Naive thymus-derived CD4-positive, alpha-beta T cell (primary cell): Measurements from ENCODE around the gene PRPF4. TPM values are rescaled to one million over a fixed set of nuclear protein-coding genes. Genes with fewer than 3 reads are reported as not detected.

Experiments
- ATAC-seq: fragments of 150-1000 bp; cut with Tn5 transposase; 2 replicates; pipeline ENCODE4 v1.10.0; 2021; ENCODE audit warnings: mild to moderate bottlenecking, moderate library complexity
- CTCF ChIA-PET: fragments of 350-600 bp; sonication (Branson Sonifier 250); formaldehyde crosslinking; loops from one replicate; lab custom pipeline; 2021; ENCODE audit warnings: antibody characterized with exemption; lab: Charles Lee
- POLR2A ChIA-PET: fragments of 350-600 bp; sonication (Branson Sonifier 250); formaldehyde crosslinking; loops from one replicate; lab custom pipeline; 2021; ENCODE audit warnings: antibody characterized with exemption, inconsistent platforms; lab: Charles Lee
- DNase-seq, 9 donors: peaks; one replicate each; pipeline versions ENCODE4 v3.0.0 to v3.0.0-alpha.2; 2020 to 2022; ENCODE audit warnings: mixed read lengths in 1 of 9
- H3K27ac ChIP-seq: one replicate; pipeline ENCODE4 v1.7.0; 2013; ENCODE audit warnings: mild to moderate bottlenecking, low read depth, low read length, moderate library complexity
- H3K27me3 ChIP-seq, 2 donors: one replicate each; pipeline ENCODE4 v1.7.0; 2013; ENCODE audit warnings: low read length in 2 of 2, mild to moderate bottlenecking in 2 of 2, moderate library complexity in 2 of 2; ENCODE audit not compliant: control insufficient read depth in 2 of 2, insufficient read depth in 2 of 2
- H3K36me3 ChIP-seq, 3 experiments: 1 replicate in 2 of 3; 2 replicates in 1 of 3; pipeline ENCODE4 v1.7.0; 2013; ENCODE audit warnings: low read length in 3 of 3, mild to moderate bottlenecking in 3 of 3, moderate library complexity in 1 of 3; ENCODE audit not compliant: insufficient read depth in 3 of 3, control insufficient read depth in 2 of 3
- H3K4me1 ChIP-seq, 2 donors: one replicate each; pipeline ENCODE4 v1.7.0; 2013; ENCODE audit warnings: low read length in 2 of 2, mild to moderate bottlenecking in 2 of 2, moderate library complexity in 1 of 2; ENCODE audit not compliant: control insufficient read depth in 2 of 2, insufficient read depth in 2 of 2
- H3K4me3 ChIP-seq: 2 replicates; pipeline ENCODE4 v1.7.0; 2013; ENCODE audit warnings: mild to moderate bottlenecking, low read length
- H3K9me3 ChIP-seq, 3 experiments: 1 replicate in 2 of 3; 2 replicates in 1 of 3; pipeline ENCODE4 v1.7.0; 2013; ENCODE audit warnings: low read length in 3 of 3; ENCODE audit not compliant: control insufficient read depth in 2 of 3
- H3K27ac Mint-ChIP-seq, 9 donors: one replicate each; pipeline ENCODE4 v1.8.0; 2020 to 2022; ENCODE audit warnings: mixed read lengths in 9 of 9, mild to moderate bottlenecking in 8 of 9, moderate library complexity in 5 of 9, inconsistent platforms in 2 of 9
- H3K27me3 Mint-ChIP-seq, 5 donors: one replicate each; pipeline ENCODE4 v1.8.0; 2021 to 2022; ENCODE audit warnings: mixed read lengths in 5 of 5, mild to moderate bottlenecking in 1 of 5
- H3K36me3 Mint-ChIP-seq, 5 donors: one replicate each; pipeline ENCODE4 v1.8.0; 2020 to 2022; ENCODE audit warnings: mixed read lengths in 5 of 5, mild to moderate bottlenecking in 3 of 5, inconsistent platforms in 1 of 5
- H3K4me1 Mint-ChIP-seq, 7 donors: one replicate each; pipeline ENCODE4 v1.8.0; 2020 to 2022; ENCODE audit warnings: mixed read lengths in 7 of 7, mild to moderate bottlenecking in 3 of 7, inconsistent platforms in 1 of 7
- H3K4me3 Mint-ChIP-seq, 10 donors: one replicate each; pipeline ENCODE4 v1.8.0; 2020 to 2022; ENCODE audit warnings: mild to moderate bottlenecking in 10 of 10, mixed read lengths in 10 of 10, moderate library complexity in 6 of 10, inconsistent platforms in 2 of 10
- H3K9me3 Mint-ChIP-seq, 11 donors: one replicate each; pipeline ENCODE4 v1.8.0; 2020 to 2022; ENCODE audit warnings: mixed read lengths in 11 of 11, mild to moderate bottlenecking in 4 of 11, inconsistent platforms in 1 of 11, moderate library complexity in 1 of 11
- intact Hi-C, 2 donors: fragments of 100-400 bp; cut with micrococcal nuclease; formaldehyde crosslinking; loops; one replicate each; pipeline ENCODE4 v1.15.1; 2023
- polyA plus RNA-seq, 2 donors: library from polyadenylated mRNA; unstranded; fragments of 300-500 nt; fragmentation: Illumina TruSeq; gene quantifications; one replicate each; pipeline ENCODE4 v1.2.3, GENCODE V29; 2021
- total RNA-seq, 6 experiments: library from RNA in 5 of 6; stranded (reverse) in 5 of 6; gene quantifications; 1 replicate in 5 of 6; 2 replicates in 1 of 6; pipeline ENCODE4 v1.2.3 and lab custom pipeline; 2021 to 2026

PRPF4 gene
- total and polyA plus RNA-seq, 7 experiments from 2014 or later = 17.4 to 36.9 (median 22.0) TPM

GRCh38 chr9:113237026-113237425 is 38.4 kb upstream of the PRPF4 start:
- no peak overlapping the region for H3K4me3 ChIP-seq
- no peak overlapping the region for H3K27ac Mint-ChIP-seq
- H3K27me3 ChIP-seq = no peaks in the 10 kb centered on the region
- no peaks in the 10 kb centered on the region for H3K36me3 ChIP-seq
- H3K27ac ChIP-seq = no peak overlapping the region
- peaks cover 8 to 32% (median 18%) of the 10 kb centered on the region in 7 donors for H3K4me1 Mint-ChIP-seq
- POLR2A ChIA-PET = no interaction called here
- peaks cover 9 to 13% of the 10 kb centered on the region in 2 donors for H3K4me1 ChIP-seq
- intact Hi-C loops = no loop called here
- no peaks in the 10 kb centered on the region for H3K9me3 Mint-ChIP-seq
- DNase-seq (no peak), ATAC-seq (no peak)
- peaks cover 0 to 10% (median 1%) of the 10 kb centered on the region in 5 donors for H3K36me3 Mint-ChIP-seq
- no peaks in the 10 kb centered on the region for H3K9me3 ChIP-seq
- H3K27me3 Mint-ChIP-seq = no peaks in the 10 kb centered on the region
- CTCF ChIA-PET = interaction anchor here (0.6 kb wide), 1 partner anchor 57 kb away, joined by 3 read pairs; no protein-coding TSS in a partner anchor
- H3K4me3 Mint-ChIP-seq = no peak overlapping the region

- intact Hi-C loops = no loop called here
- no peak overlapping the region for H3K27ac Mint-ChIP-seq
- CTCF ChIA-PET = no interaction called here
- no peak overlapping the region for H3K4me3 ChIP-seq
- no peak overlapping the region for H3K4me3 Mint-ChIP-seq
- no peaks in the 10 kb centered on the region for H3K9me3 ChIP-seq
- no peak overlapping the region for H3K27ac ChIP-seq
- peaks cover 0 to 17% (median 1%) of the 10 kb centered on the region in 5 donors for H3K36me3 Mint-ChIP-seq
- no peaks in the 10 kb centered on the region for H3K9me3 Mint-ChIP-seq
- ATAC-seq = no peak
- H3K4me1 ChIP-seq = peaks cover 2 to 4% of the 10 kb centered on the region in 2 donors
- POLR2A ChIA-PET = no interaction called here
- H3K36me3 ChIP-seq = no peaks in the 10 kb centered on the region
- H3K4me1 Mint-ChIP-seq = peaks cover 2 to 23% (median 6%) of the 10 kb centered on the region in 7 donors
- DNase-seq = no peak
- H3K27me3 Mint-ChIP-seq = no peaks in the 10 kb centered on the region
- no peaks in the 10 kb centered on the region for H3K27me3 ChIP-seq
These were observed 37.1 kb upstream of the PRPF4 start for GRCh38 chr9:113238202-113238858.

DNA sequence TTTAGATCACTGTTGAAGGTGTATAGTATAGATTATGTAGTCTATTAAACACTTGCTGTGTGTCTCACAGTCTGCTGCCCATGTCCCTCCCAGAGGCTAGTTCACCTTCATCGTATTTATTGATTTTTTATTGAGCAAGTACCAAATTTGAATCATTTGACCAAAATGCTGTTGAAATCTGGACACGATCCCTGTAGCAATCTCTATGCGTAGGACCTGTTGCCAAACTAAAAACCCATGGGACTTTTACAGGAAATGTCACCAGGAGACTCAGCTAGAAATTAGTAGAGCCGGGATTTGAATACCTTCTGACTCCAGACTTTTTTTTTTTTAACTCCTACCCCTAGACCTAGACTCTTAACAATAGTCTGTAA is 36.6 kb upstream of the PRPF4 start:
- Mint-ChIP-seq H3K4me3 (no peak overlapping the region), H3K9me3 (no peaks in the 10 kb centered on the region), H3K27ac (no peak overlapping the region), H3K27me3 (no peaks in the 10 kb centered on the region), H3K4me1 (peaks cover 0 to 18% (median 2%) of the 10 kb centered on the region in 7 donors), H3K36me3 (peaks cover 0 to 17% (median under 1%) of the 10 kb centered on the region in 5 donors)
- H3K9me3 ChIP-seq = no peaks in the 10 kb centered on the region
- no peaks in the 10 kb centered on the region for H3K27me3 ChIP-seq
- H3K4me3 ChIP-seq = no peak overlapping the region
- intact Hi-C loops = no loop called here
- no peaks in the 10 kb centered on the region for H3K36me3 ChIP-seq
- H3K4me1 ChIP-seq = no peaks in the 10 kb centered on the region
- ATAC-seq (no peak), DNase-seq (no peak)
- no peak overlapping the region for H3K27ac ChIP-seq
- CTCF ChIA-PET = no interaction called here
- POLR2A ChIA-PET = no interaction called here

DNA sequence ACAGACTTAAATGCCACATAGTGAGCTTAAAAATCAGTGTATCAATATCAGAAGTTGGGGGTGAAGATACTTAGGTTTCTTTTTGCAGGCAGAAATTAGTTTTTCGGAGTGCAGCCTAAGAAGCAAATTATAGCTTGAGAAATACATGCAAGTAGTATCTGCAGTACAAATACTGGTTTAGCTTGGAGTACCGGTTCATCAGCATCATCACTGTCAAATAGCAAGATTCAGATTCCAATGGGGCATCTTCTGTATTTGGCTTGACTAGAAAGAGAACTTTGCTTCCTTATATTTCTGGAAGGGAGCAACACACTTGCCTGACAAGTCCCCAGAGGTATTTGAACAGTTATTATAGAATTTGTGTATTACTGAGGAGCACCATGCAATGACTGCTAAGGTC is 34.3 kb upstream of the PRPF4 start:
- Mint-ChIP-seq H3K4me3 (no peak overlapping the region), H3K27me3 (no peaks in the 10 kb centered on the region), H3K4me1 (peaks cover 0 to 16% (median 0%) of the 10 kb centered on the region in 7 donors), H3K9me3 (no peaks in the 10 kb centered on the region), H3K27ac (no peak overlapping the region), H3K36me3 (peaks cover 0 to 12% (median 0%) of the 10 kb centered on the region in 5 donors)
- no peak overlapping the region for H3K27ac ChIP-seq
- no peaks in the 10 kb centered on the region for H3K4me1 ChIP-seq
- DNase-seq (no peak), ATAC-seq (no peak)
- intact Hi-C loops = no loop called here
- ChIA-PET POLR2A (interaction anchor here (0.7 kb wide), 1 partner anchor 630 kb away, joined by 3 read pairs; no protein-coding TSS in a partner anchor), CTCF (interaction anchor here (0.7 kb wide), 1 partner anchor 13 kb away, joined by 3 read pairs; no protein-coding TSS in a partner anchor)
- no peaks in the 10 kb centered on the region for H3K27me3 ChIP-seq
- no peaks in the 10 kb centered on the region for H3K36me3 ChIP-seq
- H3K4me3 ChIP-seq = no peak overlapping the region
- H3K9me3 ChIP-seq = no peaks in the 10 kb centered on the region

GRCh38 chr9:113244556-113244955 is 30.9 kb upstream of the PRPF4 start:
- DNase-seq (no peak), ATAC-seq (no peak)
- Mint-ChIP-seq H3K4me3 (no peak overlapping the region), H3K27me3 (no peaks in the 10 kb centered on the region), H3K4me1 (peaks cover 0 to 6% (median 0%) of the 10 kb centered on the region in 7 donors), H3K9me3 (peaks cover 0 to 11% (median 0%) of the 10 kb centered on the region in 11 donors), H3K27ac (no peak overlapping the region), H3K36me3 (peaks cover 0 to 15% (median 4%) of the 10 kb centered on the region in 5 donors)
- ChIA-PET POLR2A (no interaction called here), CTCF (no interaction called here)
- H3K27me3 ChIP-seq = no peaks in the 10 kb centered on the region
- H3K4me1 ChIP-seq = no peaks in the 10 kb centered on the region
- H3K4me3 ChIP-seq = no peak overlapping the region
- intact Hi-C loops = no loop called here
- no peak overlapping the region for H3K27ac ChIP-seq
- H3K9me3 ChIP-seq = no peaks in the 10 kb centered on the region
- H3K36me3 ChIP-seq = no peaks in the 10 kb centered on the region

- ChIA-PET CTCF (no interaction called here), POLR2A (no interaction called here)
- Histone ChIP-seq H3K4me3 (no peak overlapping the region), H3K4me1 (no peaks in the 10 kb centered on the region), H3K27ac (no peak overlapping the region), H3K36me3 (no peaks in the 10 kb centered on the region), H3K27me3 (no peaks in the 10 kb centered on the region), H3K9me3 (no peaks in the 10 kb centered on the region)
- peaks cover 0 to 15% (median 7%) of the 10 kb centered on the region in 5 donors for H3K36me3 Mint-ChIP-seq
- no peaks in the 10 kb centered on the region for H3K27me3 Mint-ChIP-seq
- DNase-seq (no peak), ATAC-seq (no peak)
- H3K4me3 Mint-ChIP-seq = no peak overlapping the region
- H3K9me3 Mint-ChIP-seq = peaks cover 0 to 15% (median 2%) of the 10 kb centered on the region in 11 donors
- H3K4me1 Mint-ChIP-seq = peaks cover 0 to 3% (median 0%) of the 10 kb centered on the region in 7 donors
- intact Hi-C loops = no loop called here
- H3K27ac Mint-ChIP-seq = no peak overlapping the region
These were observed 29.6 kb upstream of the PRPF4 start for GRCh38 chr9:113245894-113246293.

GRCh38 chr9:113246928-113247327 is 28.5 kb upstream of the PRPF4 start:
- no peak overlapping the region for H3K4me3 Mint-ChIP-seq
- H3K9me3 Mint-ChIP-seq = peaks cover 0 to 15% (median 2%) of the 10 kb centered on the region in 11 donors
- Histone ChIP-seq H3K36me3 (no peaks in the 10 kb centered on the region), H3K27ac (no peak overlapping the region), H3K4me3 (no peak overlapping the region), H3K4me1 (no peaks in the 10 kb centered on the region), H3K27me3 (no peaks in the 10 kb centered on the region), H3K9me3 (no peaks in the 10 kb centered on the region)
- DNase-seq (no peak), ATAC-seq (no peak)
- H3K27me3 Mint-ChIP-seq = no peaks in the 10 kb centered on the region
- peaks cover 0 to 3% (median 0%) of the 10 kb centered on the region in 7 donors for H3K4me1 Mint-ChIP-seq
- H3K36me3 Mint-ChIP-seq = peaks cover 0 to 15% (median 11%) of the 10 kb centered on the region in 5 donors
- ChIA-PET POLR2A (no interaction called here), CTCF (no interaction called here)
- no peak overlapping the region for H3K27ac Mint-ChIP-seq
- intact Hi-C loops = no loop called here
